Panc1 (cell line): ENCODE results near the gene NFYC. TPM values are rescaled to one million over a fixed set of nuclear protein-coding genes. Genes with fewer than 3 reads are reported as not detected.

Experiments
- ATAC-seq: fragments of 200-7000 bp; cut with Tn5 transposase; 2 replicates; pipeline ENCODE4 v1.9.1; 2020; ENCODE audit warnings: mild to moderate bottlenecking, moderate library complexity
- BruUV-seq: library from RNA; stranded (reverse); fragments of 400-500 nt; replicated peaks from 2 replicates; lab custom pipeline; 2021; lab: Mats Ljungman, UMichigan
- CTCF ChIA-PET: fragments of 300-600 bp; sonication (Branson Sonifier 250); formaldehyde crosslinking; loops from one replicate; lab custom pipeline; 2022; ENCODE audit warnings: antibody characterized with exemption; lab: Charles Lee
- POLR2A ChIA-PET: fragments of 300-600 bp; sonication (Branson Sonifier 250); formaldehyde crosslinking; loops from one replicate; lab custom pipeline; 2022; ENCODE audit warnings: antibody characterized with exemption; lab: Charles Lee
- DNase-seq: peaks from one replicate; pipeline ENCODE4 v3.0.0-alpha.2; 2010; ENCODE audit warnings: low read depth, low spot score
- H3K27ac ChIP-seq: 2 replicates; pipeline ENCODE4 v1.5.1; 2011; ENCODE audit warnings: mild to moderate bottlenecking, low read length, inconsistent platforms
- H3K27me3 ChIP-seq: fragments of 200-500 bp; sonication (Bioruptor generic); 2 replicates; pipeline ENCODE4 v1.6.0; 2014; ENCODE audit warnings: low read length, inconsistent platforms; ENCODE audit not compliant: control insufficient read depth, insufficient read depth
- H3K36me3 ChIP-seq: fragments of 200-500 bp; sonication (Bioruptor generic); 2 replicates; pipeline ENCODE4 v1.5.1; 2014; ENCODE audit warnings: inconsistent platforms, mild to moderate bottlenecking, low read length, moderate library complexity; ENCODE audit not compliant: control insufficient read depth, insufficient read depth
- H3K4me1 ChIP-seq: 2 replicates; pipeline ENCODE4 v1.5.1; 2011; ENCODE audit warnings: inconsistent platforms, mild to moderate bottlenecking, low read length, moderate library complexity; ENCODE audit not compliant: control insufficient read depth, insufficient read depth
- H3K4me3 ChIP-seq, 2 experiments: 2 replicates each; pipeline ENCODE4 v1.5.1; 2011 to 2012; ENCODE audit warnings: low read depth in 2 of 2, low read length in 2 of 2, mild to moderate bottlenecking in 2 of 2, inconsistent platforms in 1 of 2, moderate library complexity in 1 of 2
- H3K9me3 ChIP-seq: fragments of 200-500 bp; sonication (Bioruptor generic); 2 replicates; pipeline ENCODE4 v1.5.1; 2014; ENCODE audit warnings: low read depth, mild to moderate bottlenecking, inconsistent platforms, low read length, moderate library complexity; ENCODE audit not compliant: control insufficient read depth, insufficient read depth
- CTCF ChIP-seq: fragments of 450-650 bp; IDR thresholded peaks from 2 replicates; pipeline ENCODE4 v1.5.1; 2017; ENCODE audit warnings: mild to moderate bottlenecking
- POLR2AphosphoS5 ChIP-seq: IDR thresholded peaks from 2 replicates; pipeline ENCODE4 v1.6.1; 2012; ENCODE audit warnings: mild to moderate bottlenecking, low read depth, low read length, moderate library complexity
- REST ChIP-seq, 2 experiments: IDR thresholded peaks; 2 replicates each; pipeline ENCODE4 v1.6.1; 2011 to 2012; ENCODE audit warnings: low read depth in 2 of 2, control low read depth in 1 of 2, low read length in 1 of 2, mild to moderate bottlenecking in 1 of 2, moderate library complexity in 1 of 2; ENCODE audit not compliant: insufficient read depth in 1 of 2
- SIN3A ChIP-seq: IDR thresholded peaks from 2 replicates; pipeline ENCODE4 v1.6.1; 2012; ENCODE audit warnings: low read depth, mild to moderate bottlenecking, low read length, moderate library complexity, borderline replicate concordance; ENCODE audit not compliant: insufficient read depth
- TCF7L2 ChIP-seq: IDR thresholded peaks from 2 replicates; pipeline ENCODE4 v1.6.1; 2011; ENCODE audit warnings: mild to moderate bottlenecking, low read depth, low read length, inconsistent platforms
- in situ Hi-C: cut with HindIII; loops from 2 replicates; pipeline ENCODE4 v1.10.0; 2016; ENCODE audit warnings: low sequenced_read_pairs, low pct_unique_long_range_greater_than_20kb
- intact Hi-C: fragments of 100-400 bp; cut with micrococcal nuclease; formaldehyde crosslinking; loops from one replicate; pipeline ENCODE4 v1.10.0; 2022; ENCODE audit not compliant: unreplicated experiment
- total RNA-seq: library from RNA; stranded (reverse); gene quantifications from one replicate; pipeline ENCODE4 v1.2.1, GENCODE V29; 2021; ENCODE audit not compliant: unreplicated experiment

NFYC gene
- total RNA-seq, 1 experiment from 2014 or later = 81.9 TPM

- intact Hi-C loops (no loop called here), in situ Hi-C loops (no loop called here)
- Histone ChIP-seq H3K27me3 (no peaks in the 10 kb centered on the region), H3K27ac (peak overlapping the region; percentile 91), H3K36me3 (no peaks in the 10 kb centered on the region; the same call in 1 of the 2 replicates), H3K4me3 (peak overlapping the region; percentile 63 to 74), H3K4me1 (peaks cover 43% of the 10 kb centered on the region), H3K9me3 (no peaks in the 10 kb centered on the region)
- BruUV-seq = no TSS peak
- ATAC-seq (peak; percentile 87), DNase-seq (no peak)
- ChIA-PET CTCF (no interaction called here), POLR2A (no interaction called here)
- TF ChIP-seq TCF7L2 (no peak), POLR2AphosphoS5 (no peak), REST (IDR thresholded peaks at IDR 0.05; ENCODE audit: insufficient read depth in 1 of 2, low read depth in 2 of 2, low read length in 1 of 2) (no peak), CTCF (no peak), SIN3A (no peak)
Measured at GRCh38 chr1:40708750-40709099, 17.2 kb downstream of the NFYC start.

GRCh38 chr1:40709100-40709801, 17.7 kb downstream of the NFYC start:
- BruUV-seq = no TSS peak
- TF ChIP-seq CTCF (no peak), TCF7L2 (peak; percentile 43; the same call in 1 of the 2 replicates), REST (IDR thresholded peaks at IDR 0.05; ENCODE audit: insufficient read depth in 1 of 2, low read depth in 2 of 2, low read length in 1 of 2) (no peak), SIN3A (0 out of 2 replicates have a peak, but pooled peaks have one; percentile 27), POLR2AphosphoS5 (0 out of 2 replicates have a peak, but pooled peaks have one; percentile 69)
- no peak for DNase-seq
- H3K4me3 ChIP-seq = peak overlapping the region; percentile 63 to 74
- in situ Hi-C loops (no loop called here), intact Hi-C loops (no loop called here)
- peak; percentile 99 for ATAC-seq
- no peaks in the 10 kb centered on the region for H3K9me3 ChIP-seq
- H3K27me3 ChIP-seq = no peaks in the 10 kb centered on the region
- ChIA-PET POLR2A (no interaction called here), CTCF (interaction anchor here (0.8 kb wide), 1 partner anchor 27 kb away, joined by 4 read pairs; no protein-coding TSS in a partner anchor)
- no peaks in the 10 kb centered on the region; the same call in 1 of the 2 replicates for H3K36me3 ChIP-seq
- H3K4me1 ChIP-seq = peaks cover 43% of the 10 kb centered on the region
- H3K27ac ChIP-seq = peak overlapping the region; percentile 91
